Neural cell (in vitro differentiated cells): ENCODE data around the gene PRKCE. TPM values are rescaled to one million over a fixed set of nuclear protein-coding genes. Genes with fewer than 3 reads are reported as not detected.

Experiments
- H2AFZ ChIP-seq: fragments of 200-600, 300-800 bp; sonication (generic), shearing (Covaris generic); 2 replicates; pipeline ENCODE4 v1.6.0; 2014; ENCODE audit warnings: low read depth, mild to moderate bottlenecking, antibody characterized with exemption, low read length, moderate library complexity
- H3F3A ChIP-seq: fragments of 200-600 bp; shearing (Covaris generic); 2 replicates; pipeline ENCODE4 v1.6.1; 2016; ENCODE audit warnings: mild to moderate bottlenecking, moderate library complexity, mixed read lengths, antibody characterized with exemption, low read length; ENCODE audit not compliant: insufficient read depth, poor library complexity, severe bottlenecking
- H3K27ac ChIP-seq: fragments of 200-600, 300-800 bp; sonication (generic), shearing (Covaris generic); 2 replicates; pipeline ENCODE4 v1.5.1; 2014; ENCODE audit warnings: mild to moderate bottlenecking, low read length, moderate library complexity
- H3K27me3 ChIP-seq: fragments of 300-800, 200-600 bp; sonication (generic), shearing (Covaris generic); 2 replicates; pipeline ENCODE4 v1.6.0; 2014; ENCODE audit warnings: mild to moderate bottlenecking, low read depth, low read length, moderate library complexity; ENCODE audit not compliant: insufficient read depth
- H3K36me3 ChIP-seq: fragments of 300-800, 200-600 bp; sonication (generic), shearing (Covaris generic); 2 replicates; pipeline ENCODE4 v1.5.1; 2014; ENCODE audit warnings: mild to moderate bottlenecking, antibody characterized with exemption, low read length, moderate library complexity; ENCODE audit not compliant: insufficient read depth
- H3K4me2 ChIP-seq: fragments of 300-800, 200-600 bp; sonication (generic), shearing (Covaris generic); 2 replicates; pipeline ENCODE4 v1.6.0; 2014; ENCODE audit warnings: mild to moderate bottlenecking, low read length
- H3K4me3 ChIP-seq: fragments of 300-800, 200-600 bp; sonication (generic), shearing (Covaris generic); 2 replicates; pipeline ENCODE4 v1.5.1; 2014; ENCODE audit warnings: mild to moderate bottlenecking, low read length, moderate library complexity
- H3K79me2 ChIP-seq: fragments of 200-600 bp; shearing (Covaris generic); replicated peaks from 2 replicates; pipeline ENCODE4 v1.6.0; 2014; ENCODE audit warnings: mild to moderate bottlenecking, low read length, moderate library complexity; ENCODE audit not compliant: insufficient read depth
- H3K9ac ChIP-seq: fragments of 300-800, 200-600 bp; sonication (generic), shearing (Covaris generic); 2 replicates; pipeline ENCODE4 v1.6.1; 2016; ENCODE audit warnings: mild to moderate bottlenecking, low read length, mixed read lengths
- H3K9me2 ChIP-seq: fragments of 200-600 bp; shearing (Covaris generic); 2 replicates; pipeline ENCODE4 v1.6.1; 2016; ENCODE audit warnings: mild to moderate bottlenecking, low read length, mixed read lengths; ENCODE audit not compliant: insufficient read depth
- H3K9me3 ChIP-seq: fragments of 200-600, 300-800 bp; sonication (generic), shearing (Covaris generic); 2 replicates; pipeline ENCODE4 v1.6.1; 2016; ENCODE audit warnings: mild to moderate bottlenecking, mixed run types, low read length, moderate library complexity, mixed read lengths
- H4K20me1 ChIP-seq: fragments of 200-600 bp; shearing (Covaris generic); 2 replicates; pipeline ENCODE4 v1.6.1; 2016; ENCODE audit warnings: mild to moderate bottlenecking, mixed run types; ENCODE audit not compliant: insufficient read depth
- EP300 ChIP-seq: fragments of 450-650 bp; conservative IDR thresholded peaks from 2 replicates; pipeline ENCODE4 v1.6.1; 2014; ENCODE audit warnings: antibody characterized with exemption, mild to moderate bottlenecking, moderate library complexity; ENCODE audit not compliant: poor library complexity, severe bottlenecking
- EZH2 ChIP-seq: fragments of 200-600, 300-800 bp; shearing (Covaris generic), sonication (generic); IDR thresholded peaks from 2 replicates; pipeline ENCODE4 v1.6.1; 2014; ENCODE audit warnings: antibody characterized with exemption, low read length, borderline replicate concordance, mild to moderate bottlenecking; ENCODE audit not compliant: insufficient read depth, poor library complexity, severe bottlenecking
- MXI1 ChIP-seq: fragments of 450-650 bp; conservative IDR thresholded peaks from 2 replicates; pipeline ENCODE4 v1.6.1; 2014; ENCODE audit warnings: antibody characterized with exemption, mild to moderate bottlenecking; ENCODE audit not compliant: poor library complexity, severe bottlenecking
- POLR2AphosphoS5 ChIP-seq: IDR thresholded peaks from 2 replicates; pipeline ENCODE4 v1.6.1; 2012
- RAD21 ChIP-seq: fragments of 450-650 bp; conservative IDR thresholded peaks from 2 replicates; pipeline ENCODE4 v1.6.1; 2014; ENCODE audit warnings: antibody characterized with exemption, mild to moderate bottlenecking, moderate library complexity
- SMC3 ChIP-seq: fragments of 450-650 bp; conservative IDR thresholded peaks from 2 replicates; pipeline ENCODE4 v1.6.1; 2014; ENCODE audit warnings: antibody characterized with exemption, mild to moderate bottlenecking, moderate library complexity; ENCODE audit not compliant: poor library complexity
- TAF1 ChIP-seq: IDR thresholded peaks from 2 replicates; pipeline ENCODE4 v1.6.1; 2012; ENCODE audit warnings: low read depth
- polyA plus RNA-seq: library from polyadenylated mRNA; depleted of rRNA; stranded (reverse); fragments of >200 nt; gene quantifications from 2 replicates; pipeline ENCODE4 v1.2.3, GENCODE V29; 2014
- TF ChIP-seq, protein P1 (sequence below): IDR thresholded peaks from 2 replicates; pipeline ENCODE4 v1.6.1; 2012; ENCODE audit warnings: borderline replicate concordance
- TF ChIP-seq, protein P2 (sequence below): fragments of 450-650 bp; IDR thresholded peaks from 2 replicates; pipeline ENCODE4 v1.5.1; 2014; ENCODE audit warnings: antibody characterized with exemption, mild to moderate bottlenecking, moderate library complexity; ENCODE audit not compliant: poor library complexity, severe bottlenecking

PRKCE gene
- polyA plus RNA-seq, 1 donor from 2014 or later, result 5.4 TPM

DNA sequence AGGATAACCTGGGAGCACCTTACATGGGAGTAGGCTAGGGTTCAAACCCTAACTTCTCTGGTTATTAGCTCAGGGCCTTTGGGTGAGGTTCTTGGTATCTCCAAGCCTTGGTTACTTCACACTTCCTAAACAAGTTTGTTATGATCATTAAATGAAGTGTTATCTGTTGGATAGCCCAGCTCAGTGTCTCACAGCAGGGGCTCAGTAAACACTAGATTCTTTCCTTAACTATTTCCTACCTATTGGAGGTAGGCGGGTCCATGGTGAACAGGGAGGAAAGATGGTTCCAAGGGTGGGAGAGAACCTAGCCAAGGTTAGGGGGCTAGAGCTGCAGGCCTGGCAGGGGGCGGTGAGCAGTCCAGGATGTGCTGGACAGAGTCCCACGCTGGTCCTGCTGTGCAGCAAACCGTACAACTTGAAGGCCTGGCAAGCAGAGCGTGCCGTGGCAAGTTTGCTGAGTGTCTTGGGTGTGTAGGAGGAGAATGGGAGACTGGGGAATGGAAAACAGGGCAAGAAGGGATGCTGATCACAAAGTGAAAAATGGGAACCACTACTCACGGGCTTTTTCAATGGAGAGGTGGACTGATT, 259.1 kb downstream of the PRKCE start:
- no peak overlapping the region for H3K27ac ChIP-seq
- H3K79me2 ChIP-seq, result no peaks in the 10 kb centered on the region
- no peak overlapping the region for H3K4me3 ChIP-seq
- no peak overlapping the region for H2AFZ ChIP-seq
- H3K4me2 ChIP-seq, result no peak overlapping the region
- no peaks in the 10 kb centered on the region for H3K9me3 ChIP-seq
- H3K36me3 ChIP-seq, result no peaks in the 10 kb centered on the region
- no peaks in the 10 kb centered on the region for H3K27me3 ChIP-seq
- no peaks in the 10 kb centered on the region for H4K20me1 ChIP-seq
- no peaks in the 10 kb centered on the region for H3K9me2 ChIP-seq
- H3F3A ChIP-seq, result no peaks in the 10 kb centered on the region
- no peak for TF ChIP-seq TAF1
- TF ChIP-seq SMC3, result no peak
- TF ChIP-seq, protein P1, sequence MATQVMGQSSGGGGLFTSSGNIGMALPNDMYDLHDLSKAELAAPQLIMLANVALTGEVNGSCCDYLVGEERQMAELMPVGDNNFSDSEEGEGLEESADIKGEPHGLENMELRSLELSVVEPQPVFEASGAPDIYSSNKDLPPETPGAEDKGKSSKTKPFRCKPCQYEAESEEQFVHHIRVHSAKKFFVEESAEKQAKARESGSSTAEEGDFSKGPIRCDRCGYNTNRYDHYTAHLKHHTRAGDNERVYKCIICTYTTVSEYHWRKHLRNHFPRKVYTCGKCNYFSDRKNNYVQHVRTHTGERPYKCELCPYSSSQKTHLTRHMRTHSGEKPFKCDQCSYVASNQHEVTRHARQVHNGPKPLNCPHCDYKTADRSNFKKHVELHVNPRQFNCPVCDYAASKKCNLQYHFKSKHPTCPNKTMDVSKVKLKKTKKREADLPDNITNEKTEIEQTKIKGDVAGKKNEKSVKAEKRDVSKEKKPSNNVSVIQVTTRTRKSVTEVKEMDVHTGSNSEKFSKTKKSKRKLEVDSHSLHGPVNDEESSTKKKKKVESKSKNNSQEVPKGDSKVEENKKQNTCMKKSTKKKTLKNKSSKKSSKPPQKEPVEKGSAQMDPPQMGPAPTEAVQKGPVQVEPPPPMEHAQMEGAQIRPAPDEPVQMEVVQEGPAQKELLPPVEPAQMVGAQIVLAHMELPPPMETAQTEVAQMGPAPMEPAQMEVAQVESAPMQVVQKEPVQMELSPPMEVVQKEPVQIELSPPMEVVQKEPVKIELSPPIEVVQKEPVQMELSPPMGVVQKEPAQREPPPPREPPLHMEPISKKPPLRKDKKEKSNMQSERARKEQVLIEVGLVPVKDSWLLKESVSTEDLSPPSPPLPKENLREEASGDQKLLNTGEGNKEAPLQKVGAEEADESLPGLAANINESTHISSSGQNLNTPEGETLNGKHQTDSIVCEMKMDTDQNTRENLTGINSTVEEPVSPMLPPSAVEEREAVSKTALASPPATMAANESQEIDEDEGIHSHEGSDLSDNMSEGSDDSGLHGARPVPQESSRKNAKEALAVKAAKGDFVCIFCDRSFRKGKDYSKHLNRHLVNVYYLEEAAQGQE, result no peak
- TF ChIP-seq MXI1, result no peak
- no peak for TF ChIP-seq EP300
- no peak for TF ChIP-seq POLR2AphosphoS5
- no peak for TF ChIP-seq EZH2
- TF ChIP-seq, protein P2, sequence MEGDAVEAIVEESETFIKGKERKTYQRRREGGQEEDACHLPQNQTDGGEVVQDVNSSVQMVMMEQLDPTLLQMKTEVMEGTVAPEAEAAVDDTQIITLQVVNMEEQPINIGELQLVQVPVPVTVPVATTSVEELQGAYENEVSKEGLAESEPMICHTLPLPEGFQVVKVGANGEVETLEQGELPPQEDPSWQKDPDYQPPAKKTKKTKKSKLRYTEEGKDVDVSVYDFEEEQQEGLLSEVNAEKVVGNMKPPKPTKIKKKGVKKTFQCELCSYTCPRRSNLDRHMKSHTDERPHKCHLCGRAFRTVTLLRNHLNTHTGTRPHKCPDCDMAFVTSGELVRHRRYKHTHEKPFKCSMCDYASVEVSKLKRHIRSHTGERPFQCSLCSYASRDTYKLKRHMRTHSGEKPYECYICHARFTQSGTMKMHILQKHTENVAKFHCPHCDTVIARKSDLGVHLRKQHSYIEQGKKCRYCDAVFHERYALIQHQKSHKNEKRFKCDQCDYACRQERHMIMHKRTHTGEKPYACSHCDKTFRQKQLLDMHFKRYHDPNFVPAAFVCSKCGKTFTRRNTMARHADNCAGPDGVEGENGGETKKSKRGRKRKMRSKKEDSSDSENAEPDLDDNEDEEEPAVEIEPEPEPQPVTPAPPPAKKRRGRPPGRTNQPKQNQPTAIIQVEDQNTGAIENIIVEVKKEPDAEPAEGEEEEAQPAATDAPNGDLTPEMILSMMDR, result no peak
- TF ChIP-seq RAD21, result no peak
- no peak overlapping the region for H3K9ac ChIP-seq

DNA sequence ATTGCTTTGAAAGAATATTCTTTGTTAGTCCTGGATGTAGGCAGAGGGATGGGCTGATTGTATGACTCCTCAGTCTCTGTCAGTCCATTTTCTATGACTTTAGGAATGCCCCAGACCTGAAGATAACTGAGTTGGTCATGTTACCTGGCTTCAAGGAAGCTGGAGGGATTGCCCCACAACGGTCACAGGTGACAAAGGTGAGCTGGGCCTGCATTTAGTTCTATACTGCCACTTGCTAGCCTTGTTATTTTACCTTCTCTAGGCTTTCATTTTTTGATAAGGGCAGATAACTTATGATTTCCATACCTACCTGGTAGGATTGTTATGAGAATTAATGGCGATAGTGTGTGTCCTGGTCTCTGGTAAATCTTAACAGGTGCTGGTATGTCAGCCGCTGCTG, 260.1 kb downstream of the PRKCE start:
- Histone ChIP-seq H3K27ac (no peak overlapping the region), H3K79me2 (no peaks in the 10 kb centered on the region)

More for the DNA sequence above, 260.1 kb downstream of the PRKCE start:
- no peak for TF ChIP-seq MXI1
- TF ChIP-seq SMC3, result no peak
- no peak for TF ChIP-seq POLR2AphosphoS5
- TF ChIP-seq, protein P2, result no peak
- TF ChIP-seq EP300, result no peak
- no peak for TF ChIP-seq EZH2
- no peak for TF ChIP-seq TAF1
- TF ChIP-seq, protein P1, result no peak
- TF ChIP-seq RAD21, result no peak
- Histone ChIP-seq H3K4me2 (no peak overlapping the region), H3K27me3 (no peaks in the 10 kb centered on the region), H3F3A (no peaks in the 10 kb centered on the region), H3K9ac (no peak overlapping the region), H3K4me3 (no peak overlapping the region), H3K9me3 (no peaks in the 10 kb centered on the region), H3K36me3 (no peaks in the 10 kb centered on the region), H2AFZ (no peak overlapping the region), H4K20me1 (no peaks in the 10 kb centered on the region), H3K9me2 (no peaks in the 10 kb centered on the region)
